ENCODE measurements around the gene TMEM14C. TPM values are rescaled to one million over a fixed set of nuclear protein-coding genes. Genes with fewer than 3 reads are reported as not detected.

TMEM14C gene
- total and polyA plus RNA-seq, 12 donors: 105 to 312 (median 162) TPM

DNA sequence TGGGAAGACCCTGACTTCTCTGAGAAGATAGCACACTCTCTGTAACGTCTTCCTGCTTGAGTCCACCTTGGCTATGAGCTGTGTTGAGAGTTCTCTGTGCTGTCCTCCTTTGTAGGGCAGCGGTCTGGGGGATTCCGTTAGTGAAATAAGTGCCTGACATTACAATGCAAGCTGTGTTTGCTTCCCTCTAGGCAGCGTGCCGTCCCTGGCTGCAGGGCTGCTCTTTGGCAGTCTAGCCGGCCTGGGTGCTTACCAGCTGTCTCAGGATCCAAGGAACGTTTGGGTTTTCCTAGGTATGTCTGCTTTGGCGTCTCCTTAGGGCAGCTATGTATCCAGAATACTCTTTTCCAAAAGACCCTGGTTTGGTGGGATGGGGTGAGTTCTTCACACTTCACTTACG, 2.8 kb downstream of the TMEM14C start:
- DNase-seq: no peak
- no peak overlapping the region for H3K27ac ChIP-seq
- TF ChIP-seq POLR2A (IDR thresholded peaks at IDR 0.05): no peak
- TF ChIP-seq, protein P1, sequence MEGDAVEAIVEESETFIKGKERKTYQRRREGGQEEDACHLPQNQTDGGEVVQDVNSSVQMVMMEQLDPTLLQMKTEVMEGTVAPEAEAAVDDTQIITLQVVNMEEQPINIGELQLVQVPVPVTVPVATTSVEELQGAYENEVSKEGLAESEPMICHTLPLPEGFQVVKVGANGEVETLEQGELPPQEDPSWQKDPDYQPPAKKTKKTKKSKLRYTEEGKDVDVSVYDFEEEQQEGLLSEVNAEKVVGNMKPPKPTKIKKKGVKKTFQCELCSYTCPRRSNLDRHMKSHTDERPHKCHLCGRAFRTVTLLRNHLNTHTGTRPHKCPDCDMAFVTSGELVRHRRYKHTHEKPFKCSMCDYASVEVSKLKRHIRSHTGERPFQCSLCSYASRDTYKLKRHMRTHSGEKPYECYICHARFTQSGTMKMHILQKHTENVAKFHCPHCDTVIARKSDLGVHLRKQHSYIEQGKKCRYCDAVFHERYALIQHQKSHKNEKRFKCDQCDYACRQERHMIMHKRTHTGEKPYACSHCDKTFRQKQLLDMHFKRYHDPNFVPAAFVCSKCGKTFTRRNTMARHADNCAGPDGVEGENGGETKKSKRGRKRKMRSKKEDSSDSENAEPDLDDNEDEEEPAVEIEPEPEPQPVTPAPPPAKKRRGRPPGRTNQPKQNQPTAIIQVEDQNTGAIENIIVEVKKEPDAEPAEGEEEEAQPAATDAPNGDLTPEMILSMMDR (IDR thresholded peaks at IDR 0.05): no peak
- peaks cover 0 to 22% of the 10 kb centered on the region in 2 donors for H3K36me3 ChIP-seq (replicated peaks in 1 of 2)
- H3K9me3 ChIP-seq (replicated peaks in 1 of 3): no peaks in the 10 kb centered on the region
- H3K4me3 ChIP-seq: no peak overlapping the region
- WGBS, 4 donors: 89 to 92% (median 90%) methylated on average over 8 to 9 of the region's 9 CpGs
- no peaks in the 10 kb centered on the region for H3K27me3 ChIP-seq
- intact Hi-C loops (cut with DNase I): no loop called here
- H3K4me1 ChIP-seq (replicated peaks in 1 of 2): peaks cover 19 to 40% of the 10 kb centered on the region in 2 donors

DNA sequence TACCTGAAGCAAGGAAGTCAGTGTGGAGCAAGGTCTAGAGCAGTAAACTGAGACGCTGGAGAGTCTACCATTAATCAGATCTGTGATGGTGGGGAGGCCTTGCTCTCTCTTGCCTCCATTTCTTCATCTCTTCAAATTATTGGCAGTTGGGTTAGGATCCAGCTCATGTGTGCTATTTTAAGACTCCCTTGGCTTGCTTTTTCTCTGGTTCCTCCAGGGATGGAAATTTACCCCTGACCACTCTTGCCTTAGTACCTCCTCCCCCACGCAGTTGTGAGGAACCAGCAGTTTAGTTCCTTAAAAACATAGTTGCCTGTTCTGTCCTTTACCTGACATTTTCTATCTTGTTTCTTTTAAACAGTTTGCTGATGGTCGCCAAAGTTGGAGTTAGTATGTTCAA, 7.4 kb downstream of the TMEM14C start:
- intact Hi-C loops (cut with DNase I): no loop called here
- Histone ChIP-seq H3K27me3 (no peaks in the 10 kb centered on the region), H3K9me3 (replicated peaks in 1 of 3) (no peaks in the 10 kb centered on the region), H3K4me3 (peak overlapping the region in 1 of 4 donors; percentile 12), H3K4me1 (replicated peaks in 1 of 2) (peaks cover 1 to 14% of the 10 kb centered on the region in 2 donors), H3K27ac (peak overlapping the region in 2 of 5 donors; percentile 6 to 63), H3K36me3 (replicated peaks in 1 of 2) (peaks cover 0 to 24% of the 10 kb centered on the region in 2 donors)
- DNase-seq: no peak
- TF ChIP-seq POLR2A (IDR thresholded peaks at IDR 0.05): no peak
- TF ChIP-seq, protein P1 (IDR thresholded peaks at IDR 0.05): no peak
- 66 to 81% (median 72%) methylated on average over 3 of the region's 3 CpGs for WGBS, 4 donors

DNA sequence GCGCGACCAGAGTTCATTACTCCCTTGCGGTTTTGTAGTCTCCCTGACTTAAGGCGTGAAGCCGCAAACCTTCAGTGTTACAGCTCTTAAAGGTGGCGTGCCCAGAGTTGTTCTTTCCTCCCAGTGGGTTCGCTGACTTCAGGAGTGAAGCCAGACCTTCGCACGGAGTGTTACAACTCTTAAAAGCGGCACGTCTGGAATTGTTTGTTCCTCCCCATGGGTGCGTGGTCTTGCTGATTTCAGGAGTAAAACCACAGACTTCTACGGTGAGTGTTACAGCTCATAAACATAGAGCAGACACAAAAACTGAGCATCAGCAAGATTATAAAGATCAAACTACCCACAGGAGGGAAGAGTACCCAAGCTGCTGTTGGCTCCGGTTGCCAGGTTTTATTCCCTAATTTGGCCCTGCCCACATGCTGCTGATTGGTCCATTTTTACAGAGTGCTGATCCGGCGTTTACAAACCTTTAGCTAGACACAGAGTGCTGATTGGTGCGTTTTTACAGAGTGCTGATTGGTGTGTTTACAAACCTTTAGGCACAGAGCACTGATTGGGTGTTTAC, 10.4 kb downstream of the TMEM14C start:
- Histone ChIP-seq H3K27me3 (no peaks in the 10 kb centered on the region), H3K4me1 (replicated peaks in 1 of 2) (peaks cover 0 to 8% of the 10 kb centered on the region in 2 donors), H3K36me3 (replicated peaks in 1 of 2) (peaks cover 0 to 15% of the 10 kb centered on the region in 2 donors), H3K27ac (no peak overlapping the region), H3K4me3 (no peak overlapping the region), H3K9me3 (replicated peaks in 1 of 3) (no peaks in the 10 kb centered on the region)
- intact Hi-C loops (cut with DNase I): no loop called here
- 91 to 97% (median 92%) methylated on average over 17 of the region's 17 CpGs for WGBS, 4 donors
- no peak for DNase-seq
- TF ChIP-seq POLR2A (IDR thresholded peaks at IDR 0.05): no peak

DNA sequence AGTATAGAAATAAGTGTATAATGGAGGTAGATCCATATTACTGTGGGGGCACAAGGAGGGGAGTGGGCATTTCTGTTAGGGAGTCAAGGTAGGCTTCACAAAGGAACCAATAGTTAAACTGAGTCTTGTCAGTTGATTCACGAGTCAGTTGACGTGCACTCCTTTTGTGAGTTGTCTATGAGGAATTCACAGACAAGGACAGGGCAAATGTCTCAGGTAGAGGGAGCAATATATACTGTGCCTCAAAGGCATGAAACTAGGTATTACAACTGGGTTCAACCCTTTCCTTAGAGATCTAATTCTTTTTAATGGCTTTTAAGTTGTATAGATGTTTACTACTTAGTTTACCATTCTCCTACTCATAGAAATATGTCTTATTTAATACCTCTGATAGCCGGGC, 11.0 kb downstream of the TMEM14C start:
- H3K4me1 ChIP-seq (replicated peaks in 1 of 2): peaks cover 0 to 8% of the 10 kb centered on the region in 2 donors
- no peaks in the 10 kb centered on the region for H3K9me3 ChIP-seq (replicated peaks in 1 of 3)
- peaks cover 0 to 15% of the 10 kb centered on the region in 2 donors for H3K36me3 ChIP-seq (replicated peaks in 1 of 2)
- H3K27ac ChIP-seq: no peak overlapping the region
- H3K4me3 ChIP-seq: no peak overlapping the region
- no peaks in the 10 kb centered on the region for H3K27me3 ChIP-seq
- intact Hi-C loops (cut with DNase I): no loop called here
- WGBS, 4 donors: 91 to 98% (median 95%) methylated on average over 3 of the region's 3 CpGs
- peak in 1 of 7 donors; percentile 21 for DNase-seq
- no peak for TF ChIP-seq POLR2A (IDR thresholded peaks at IDR 0.05)
- TF ChIP-seq, protein P1 (IDR thresholded peaks at IDR 0.05): no peak

DNA sequence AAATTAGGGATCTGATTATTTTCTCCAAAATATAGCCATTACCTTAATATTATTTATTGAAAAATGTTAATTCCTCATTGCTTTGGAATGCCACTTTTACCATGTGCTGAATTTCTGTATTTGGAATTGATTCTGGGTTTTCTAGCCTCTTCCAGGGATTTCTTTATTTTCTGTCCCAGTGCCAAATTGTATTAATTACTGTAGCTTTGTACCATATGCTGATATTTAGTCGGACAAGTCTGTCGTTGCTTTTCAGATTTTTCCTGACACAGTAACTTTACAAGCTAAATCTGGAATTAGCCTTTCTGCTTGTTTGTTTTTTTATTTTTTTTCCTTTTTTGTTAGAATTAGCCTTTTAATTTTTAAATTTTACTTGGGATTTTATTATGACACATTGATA, 13.9 kb downstream of the TMEM14C start:
- WGBS, 4 donors: 85 to 89% (median 86%) methylated on average over 2 of the region's 2 CpGs

More for the DNA sequence above, 13.9 kb downstream of the TMEM14C start:
- intact Hi-C loops (cut with DNase I): no loop called here
- DNase-seq: no peak
- Histone ChIP-seq H3K36me3 (replicated peaks in 1 of 2) (no peaks in the 10 kb centered on the region), H3K4me1 (replicated peaks in 1 of 2) (no peaks in the 10 kb centered on the region), H3K9me3 (replicated peaks in 1 of 3) (no peaks in the 10 kb centered on the region), H3K4me3 (no peak overlapping the region), H3K27me3 (no peaks in the 10 kb centered on the region), H3K27ac (no peak overlapping the region)
- TF ChIP-seq, protein P1 (IDR thresholded peaks at IDR 0.05): no peak
- no peak for TF ChIP-seq POLR2A (IDR thresholded peaks at IDR 0.05)

Measured in adrenal gland (tissue), 12 donors.